ENCODE measurements around the gene POLR2H.
"Not testable (repeated sequence)": the region's sequence is repeated elsewhere in the genome, so short reads cannot be mapped to it uniquely, and the experiment has no call there.

POLR2H gene

DNA sequence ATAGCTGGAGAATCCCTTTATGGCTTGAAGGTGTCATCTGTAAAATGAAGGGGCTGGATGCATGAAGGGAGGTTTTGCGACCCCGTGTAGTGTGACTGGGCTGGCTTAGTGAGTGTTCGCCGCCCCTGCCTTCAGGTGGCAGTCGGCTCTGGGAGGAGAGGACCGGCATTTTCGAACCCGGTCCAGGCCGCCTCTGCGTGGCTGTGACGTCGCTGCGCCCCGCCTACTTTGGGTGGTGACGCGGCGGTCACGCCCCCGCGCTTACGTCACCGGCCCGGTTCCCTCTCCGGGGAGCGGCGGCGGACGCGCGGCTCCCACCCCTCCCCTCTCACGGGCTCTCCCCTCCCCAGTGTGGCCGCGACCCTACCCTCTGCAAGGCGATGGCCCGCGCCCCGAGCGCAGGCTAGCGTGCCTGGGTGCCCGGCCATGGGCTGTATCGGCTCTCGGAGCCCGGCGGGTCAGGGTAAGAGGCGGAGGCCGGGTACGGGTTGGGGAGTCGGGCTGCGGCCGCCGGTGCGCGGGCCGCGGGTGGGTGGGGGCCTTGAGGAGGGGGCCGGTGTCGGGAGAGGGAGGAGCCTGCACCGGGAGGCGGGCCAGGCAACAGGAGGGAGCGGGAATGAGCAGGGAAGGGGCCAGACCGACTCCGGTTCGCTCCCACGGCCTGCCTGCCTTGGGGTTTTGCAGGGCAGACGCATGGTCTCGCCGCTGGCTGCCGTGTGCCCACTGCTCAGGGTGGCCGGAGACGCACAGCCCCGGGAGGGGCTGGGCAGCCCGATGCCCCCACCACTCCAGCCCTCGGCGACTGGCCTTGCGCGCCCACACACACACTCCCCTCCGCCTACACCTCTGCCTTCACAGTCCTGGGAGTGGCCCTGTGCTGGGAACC is 25.6 kb upstream of the POLR2H start:
- in situ Hi-C loops (cut with MboI; ENCODE audit: low sequenced_read_pairs): no loop called here

DNA sequence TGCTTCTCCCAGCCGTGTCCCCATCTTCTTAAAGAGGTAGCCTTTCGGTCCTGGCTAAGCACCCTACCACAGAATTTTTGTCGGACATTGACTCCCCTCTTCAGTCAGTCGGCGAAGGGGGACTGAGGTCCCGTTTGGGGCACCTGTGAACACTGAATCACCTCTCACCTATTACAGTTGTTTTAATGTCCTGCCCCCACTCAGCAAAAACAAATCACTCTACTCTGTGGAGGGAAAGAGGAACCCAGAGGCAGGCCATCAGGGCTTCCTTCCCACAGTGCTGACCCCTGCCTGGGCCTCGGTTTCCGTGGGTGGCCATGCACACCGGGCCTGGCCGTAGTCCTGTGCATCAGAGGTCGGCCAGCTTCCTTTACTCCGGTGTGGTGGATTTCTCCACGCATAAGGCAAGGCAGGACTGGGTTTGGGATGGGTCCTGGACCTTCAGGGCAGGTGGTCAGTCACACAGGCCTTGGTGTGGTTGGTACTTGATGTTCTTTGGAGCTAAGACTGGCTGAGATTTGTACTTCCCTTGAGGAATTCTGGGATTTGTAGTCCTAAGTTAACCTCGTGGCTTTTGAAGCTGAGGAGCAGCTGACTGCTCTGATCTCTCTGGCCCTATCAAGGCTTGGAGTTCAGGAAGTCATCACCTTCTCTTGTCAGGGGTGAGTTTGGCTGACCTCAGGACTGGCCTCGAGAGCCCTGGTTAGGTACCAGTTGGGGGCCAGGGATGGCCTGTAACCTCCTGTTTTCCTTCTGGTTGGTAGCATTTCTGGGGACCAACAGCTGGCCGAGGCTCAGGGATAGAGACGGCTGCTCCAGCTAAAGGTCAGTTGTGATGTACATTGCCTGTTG is 24.7 kb upstream of the POLR2H start:
- in situ Hi-C loops (cut with MboI; ENCODE audit: low sequenced_read_pairs): no loop called here

DNA sequence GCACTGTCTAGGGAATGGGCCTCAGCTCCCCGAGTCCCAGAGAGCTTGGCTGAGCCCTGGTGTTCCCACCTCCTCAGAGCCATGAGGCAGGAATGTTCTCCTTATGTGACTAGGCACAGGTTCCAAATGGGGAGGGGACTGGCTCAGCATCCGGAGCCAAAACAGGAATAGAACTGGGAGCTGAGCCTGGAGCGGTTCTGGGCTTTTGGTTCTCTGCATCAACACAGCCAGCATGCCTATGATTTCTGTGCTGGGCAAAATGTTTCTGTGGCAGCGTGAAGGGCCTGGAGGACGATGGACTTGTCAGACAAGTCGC is 24.2 kb upstream of the POLR2H start, which contains the start of gene FAM131A:
Gene FAM131A, plus strand, starts transcription at position 202 of the 316 bp plus-strand sequence. Its CDS starts 31 bp downstream, at position 233.
- in situ Hi-C loops (cut with MboI; ENCODE audit: low sequenced_read_pairs): no loop called here

DNA sequence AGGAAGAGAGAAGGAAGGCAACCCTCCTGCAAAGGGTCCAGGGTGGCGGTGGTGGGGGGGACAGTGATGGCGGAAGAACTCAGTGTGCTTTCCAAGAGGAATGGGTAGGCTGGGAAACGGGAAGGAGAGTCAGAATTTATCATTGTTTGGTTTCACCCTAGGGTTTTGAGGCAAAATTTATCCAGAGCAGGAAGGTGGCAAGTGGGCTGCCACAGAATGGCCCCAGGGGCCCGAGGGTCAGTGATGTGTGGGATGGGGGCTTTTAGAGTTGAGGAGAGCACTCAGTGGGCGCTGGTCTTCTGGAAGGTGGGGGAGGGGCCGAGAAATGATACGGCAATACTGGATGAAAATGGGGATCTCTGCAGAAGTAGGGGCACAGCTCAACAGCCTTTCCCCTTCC is 23.5 kb upstream of the POLR2H start:
- in situ Hi-C loops (cut with MboI; ENCODE audit: low sequenced_read_pairs): no loop called here

DNA sequence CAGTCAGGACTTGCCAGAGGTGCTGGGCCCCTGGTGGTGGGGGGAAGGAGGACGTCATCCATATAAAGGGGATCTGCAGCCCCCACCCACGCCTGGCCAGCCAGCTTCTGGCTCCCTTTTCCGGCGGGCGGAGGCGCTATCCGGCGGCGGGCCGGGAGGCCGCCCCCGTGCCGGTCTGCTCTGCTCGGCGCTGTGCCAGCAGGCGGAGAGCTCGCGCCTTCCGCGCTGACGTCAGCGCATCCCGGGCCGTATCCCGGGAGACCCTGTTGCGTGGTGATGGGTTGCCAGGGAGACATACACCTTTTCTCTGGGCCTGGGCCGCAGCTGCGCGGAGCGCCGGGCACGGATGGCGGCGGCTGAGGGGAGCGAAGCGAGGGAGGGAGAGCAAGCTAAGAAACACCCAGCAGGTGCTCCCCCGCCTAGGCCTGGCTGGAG is 23.0 kb upstream of the POLR2H start:
- in situ Hi-C loops (cut with MboI; ENCODE audit: low sequenced_read_pairs): no loop called here

DNA sequence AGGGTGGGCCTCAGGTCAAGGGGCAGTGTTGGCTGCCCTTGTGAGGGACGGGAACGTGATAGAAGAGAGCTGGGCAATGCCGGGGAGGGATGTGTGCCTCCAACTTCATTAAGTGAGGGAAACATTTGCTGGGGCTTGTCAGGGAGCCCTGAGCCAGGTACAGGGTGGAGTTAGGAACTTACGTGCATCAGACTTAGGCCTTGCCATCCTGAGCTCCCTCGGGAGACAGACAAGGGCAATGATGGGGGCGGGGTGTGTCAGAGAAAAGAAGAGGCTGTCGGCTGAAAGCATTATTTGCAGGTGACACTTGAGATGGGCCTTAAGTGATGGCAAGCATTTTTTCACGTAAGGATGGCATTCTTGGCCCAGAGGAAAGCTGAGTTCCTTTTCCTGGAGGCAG is 22.5 kb upstream of the POLR2H start:
- in situ Hi-C loops (cut with MboI; ENCODE audit: low sequenced_read_pairs): no loop called here

DNA sequence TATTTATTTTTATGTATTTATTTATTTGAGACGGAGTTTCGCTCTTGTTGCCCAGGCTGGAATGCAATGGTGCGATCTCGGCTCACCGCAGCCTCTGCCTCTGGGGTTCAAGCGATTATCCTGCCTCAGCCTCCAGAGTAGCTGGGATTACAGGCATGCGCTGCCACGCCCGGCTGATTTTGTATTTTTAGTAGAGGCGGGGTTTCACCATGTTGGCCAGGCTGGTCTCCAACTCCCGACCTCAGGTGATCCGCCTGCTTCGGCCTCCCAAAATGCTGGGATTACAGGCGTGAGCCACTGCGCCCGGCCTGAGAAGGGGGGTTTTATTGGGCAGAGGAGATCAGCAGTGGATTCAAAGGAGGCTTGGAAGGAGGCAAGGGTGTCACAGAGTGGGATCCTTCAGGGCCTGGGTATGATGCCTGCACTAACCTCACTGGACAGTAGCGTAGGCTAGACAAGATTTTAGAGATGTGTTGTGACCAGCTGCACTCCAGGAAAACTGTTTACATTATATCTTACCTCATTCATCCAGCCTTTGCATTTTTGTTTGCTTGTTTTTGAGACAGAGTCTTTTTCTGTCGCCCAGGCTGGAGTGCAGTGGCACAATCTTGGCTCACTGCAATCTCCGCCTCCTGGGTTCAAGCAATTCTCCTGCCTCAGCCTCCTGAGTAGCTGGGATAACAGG is 21.9 kb upstream of the POLR2H start:
- in situ Hi-C loops (cut with MboI; ENCODE audit: low sequenced_read_pairs): not testable (repeated sequence)

DNA sequence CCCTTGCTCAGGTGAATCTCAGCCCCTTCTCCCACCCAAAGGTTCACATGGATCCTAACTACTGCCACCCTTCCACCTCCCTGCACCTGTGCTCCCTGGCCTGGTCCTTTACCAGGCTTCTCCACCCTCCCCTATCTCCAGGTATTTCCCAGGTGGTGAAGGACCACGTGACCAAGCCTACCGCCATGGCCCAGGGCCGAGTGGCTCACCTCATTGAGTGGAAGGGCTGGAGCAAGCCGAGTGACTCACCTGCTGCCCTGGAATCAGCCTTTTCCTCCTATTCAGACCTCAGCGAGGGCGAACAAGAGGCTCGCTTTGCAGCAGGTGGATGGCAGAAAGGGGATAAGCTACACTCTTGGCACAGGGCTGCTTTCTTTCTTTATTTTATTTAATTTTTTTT is 19.6 kb upstream of the POLR2H start:
- in situ Hi-C loops (cut with MboI; ENCODE audit: low sequenced_read_pairs): no loop called here

DNA sequence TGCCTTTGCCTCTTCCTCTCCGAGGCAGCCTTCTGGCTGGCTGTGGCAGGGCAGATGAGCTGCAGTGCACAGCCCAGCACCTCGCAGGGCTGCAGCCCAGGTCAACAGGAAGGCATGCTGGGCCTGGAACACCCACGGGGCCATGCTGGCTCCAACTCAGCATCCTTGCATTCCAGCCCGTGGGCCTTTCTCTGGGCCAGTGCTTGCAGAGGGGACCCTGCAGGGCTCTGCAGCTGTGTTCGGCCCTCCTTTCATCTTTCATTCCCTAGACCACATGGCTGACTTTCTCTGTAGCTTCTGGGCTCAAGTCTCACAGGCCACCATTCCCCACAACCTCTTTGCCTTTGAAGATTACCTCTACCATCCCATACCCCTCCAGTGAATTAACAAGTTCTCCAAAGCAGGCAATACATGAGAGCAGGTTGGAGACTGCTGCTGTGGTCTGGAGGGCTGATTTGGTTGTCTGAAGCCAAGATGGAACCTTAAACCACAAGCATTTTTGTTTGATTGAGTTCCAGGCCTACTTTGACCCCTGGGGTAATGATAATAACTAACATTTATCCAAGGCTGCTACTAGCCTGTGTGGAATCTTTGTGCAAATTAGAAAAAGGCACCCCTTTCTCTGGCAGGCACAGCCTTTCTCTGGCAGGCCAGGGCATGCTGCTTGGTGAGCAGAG is 18.2 kb upstream of the POLR2H start:
- in situ Hi-C loops (cut with MboI; ENCODE audit: low sequenced_read_pairs): no loop called here

DNA sequence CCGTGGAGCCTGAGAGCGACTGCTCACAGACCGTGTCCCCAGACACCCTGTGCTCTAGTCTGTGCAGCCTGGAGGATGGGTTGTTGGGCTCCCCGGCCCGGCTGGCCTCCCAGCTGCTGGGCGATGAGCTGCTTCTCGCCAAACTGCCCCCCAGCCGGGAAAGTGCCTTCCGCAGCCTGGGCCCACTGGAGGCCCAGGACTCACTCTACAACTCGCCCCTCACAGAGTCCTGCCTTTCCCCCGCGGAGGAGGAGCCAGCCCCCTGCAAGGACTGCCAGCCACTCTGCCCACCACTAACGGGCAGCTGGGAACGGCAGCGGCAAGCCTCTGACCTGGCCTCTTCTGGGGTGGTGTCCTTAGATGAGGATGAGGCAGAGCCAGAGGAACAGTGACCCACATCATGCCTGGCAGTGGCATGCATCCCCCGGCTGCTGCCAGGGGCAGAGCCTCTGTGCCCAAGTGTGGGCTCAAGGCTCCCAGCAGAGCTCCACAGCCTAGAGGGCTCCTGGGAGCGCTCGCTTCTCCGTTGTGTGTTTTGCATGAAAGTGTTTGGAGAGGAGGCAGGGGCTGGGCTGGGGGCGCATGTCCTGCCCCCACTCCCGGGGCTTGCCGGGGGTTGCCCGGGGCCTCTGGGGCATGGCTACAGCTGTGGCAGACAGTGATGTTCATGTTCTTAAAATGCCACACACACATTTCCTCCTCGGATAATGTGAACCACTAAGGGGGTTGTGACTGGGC is 16.8 kb upstream of the POLR2H start:
- in situ Hi-C loops (cut with MboI; ENCODE audit: low sequenced_read_pairs): no loop called here

DNA sequence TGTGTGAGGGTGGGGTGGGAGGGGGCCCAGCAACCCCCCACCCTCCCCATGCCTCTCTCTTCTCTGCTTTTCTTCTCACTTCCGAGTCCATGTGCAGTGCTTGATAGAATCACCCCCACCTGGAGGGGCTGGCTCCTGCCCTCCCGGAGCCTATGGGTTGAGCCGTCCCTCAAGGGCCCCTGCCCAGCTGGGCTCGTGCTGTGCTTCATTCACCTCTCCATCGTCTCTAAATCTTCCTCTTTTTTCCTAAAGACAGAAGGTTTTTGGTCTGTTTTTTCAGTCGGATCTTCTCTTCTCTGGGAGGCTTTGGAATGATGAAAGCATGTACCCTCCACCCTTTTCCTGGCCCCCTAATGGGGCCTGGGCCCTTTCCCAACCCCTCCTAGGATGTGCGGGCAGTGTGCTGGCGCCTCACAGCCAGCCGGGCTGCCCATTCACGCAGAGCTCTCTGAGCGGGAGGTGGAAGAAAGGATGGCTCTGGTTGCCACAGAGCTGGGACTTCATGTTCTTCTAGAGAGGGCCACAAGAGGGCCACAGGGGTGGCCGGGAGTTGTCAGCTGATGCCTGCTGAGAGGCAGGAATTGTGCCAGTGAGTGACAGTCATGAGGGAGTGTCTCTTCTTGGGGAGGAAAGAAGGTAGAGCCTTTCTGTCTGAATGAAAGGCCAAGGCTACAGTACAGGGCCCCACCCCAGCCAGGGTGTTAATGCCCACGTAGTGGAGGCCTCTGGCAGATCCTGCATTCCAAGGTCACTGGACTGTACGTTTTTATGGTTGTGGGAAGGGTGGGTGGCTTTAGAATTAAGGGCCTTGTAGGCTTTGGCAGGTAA is 16.0 kb upstream of the POLR2H start:
- in situ Hi-C loops (cut with MboI; ENCODE audit: low sequenced_read_pairs): no loop called here

DNA sequence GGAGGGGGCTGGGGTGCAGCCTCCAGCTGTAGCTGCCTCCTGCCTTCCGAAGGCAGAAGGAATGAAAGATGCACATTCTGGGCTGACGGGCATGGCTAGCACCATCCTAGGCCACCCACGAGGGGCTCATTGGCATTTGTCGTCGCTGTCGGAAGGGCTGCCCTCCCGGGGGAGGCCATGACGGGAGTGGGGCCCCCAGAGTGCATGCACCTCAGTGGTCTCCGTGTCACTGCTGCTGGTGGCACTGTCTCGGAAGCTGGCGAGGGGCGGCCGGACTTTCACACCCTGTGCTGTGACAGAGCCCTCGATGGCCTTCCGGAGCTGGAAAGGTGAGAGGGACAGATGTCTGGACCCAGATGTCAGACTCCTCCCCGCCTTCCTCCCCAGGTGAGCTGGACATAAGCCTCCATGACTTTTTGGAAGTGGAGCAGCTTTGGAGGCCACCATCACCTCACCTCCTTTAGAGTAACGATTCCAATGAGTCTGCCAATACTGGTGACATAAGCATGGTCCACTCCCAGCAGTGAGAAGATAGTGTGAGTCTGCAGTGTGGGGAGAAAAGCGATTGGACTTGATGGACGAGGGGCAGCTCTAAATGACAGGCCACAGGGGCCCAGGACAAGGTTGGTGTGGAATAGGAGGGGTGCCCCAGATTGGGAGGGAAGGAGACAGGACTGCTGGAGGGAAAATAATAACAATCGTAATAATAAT is 14.9 kb upstream of the POLR2H start:
- in situ Hi-C loops (cut with MboI; ENCODE audit: low sequenced_read_pairs): no loop called here

DNA sequence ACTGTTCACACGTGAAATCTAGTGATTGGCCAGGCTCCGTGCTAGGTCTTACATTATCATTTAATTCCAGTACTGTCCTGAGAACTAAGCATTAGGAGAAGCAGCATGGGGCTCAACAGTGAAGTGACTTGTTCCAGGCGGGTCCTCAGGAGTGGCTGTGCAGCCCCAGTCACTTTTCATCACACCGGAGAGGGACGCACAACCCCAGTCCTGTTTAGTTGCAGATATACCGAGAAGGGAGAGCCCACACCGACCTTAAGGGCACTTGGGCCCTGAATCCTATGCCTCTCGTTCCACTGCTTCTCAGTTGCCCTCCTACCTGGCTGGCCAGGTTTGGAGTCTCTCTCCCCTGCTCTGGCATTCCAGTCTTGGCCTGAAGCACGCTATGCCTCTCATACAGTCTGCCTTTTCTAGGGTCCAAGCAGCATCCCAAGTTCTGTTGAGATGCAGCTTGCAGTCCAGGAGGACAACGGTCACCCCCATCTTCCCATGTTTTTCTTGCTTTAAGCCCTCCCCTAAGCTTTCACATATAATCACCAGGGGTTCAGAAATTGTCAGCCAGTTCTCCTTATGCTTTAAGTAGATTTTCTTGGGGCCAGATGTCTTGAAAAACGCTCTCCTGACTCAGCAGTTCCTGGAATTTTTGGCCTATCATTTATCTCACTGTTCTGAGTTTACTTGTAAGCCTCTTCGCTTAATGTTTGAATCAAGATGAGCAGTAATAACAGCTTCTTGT is 14.0 kb upstream of the POLR2H start:
- in situ Hi-C loops (cut with MboI; ENCODE audit: low sequenced_read_pairs): no loop called here

DNA sequence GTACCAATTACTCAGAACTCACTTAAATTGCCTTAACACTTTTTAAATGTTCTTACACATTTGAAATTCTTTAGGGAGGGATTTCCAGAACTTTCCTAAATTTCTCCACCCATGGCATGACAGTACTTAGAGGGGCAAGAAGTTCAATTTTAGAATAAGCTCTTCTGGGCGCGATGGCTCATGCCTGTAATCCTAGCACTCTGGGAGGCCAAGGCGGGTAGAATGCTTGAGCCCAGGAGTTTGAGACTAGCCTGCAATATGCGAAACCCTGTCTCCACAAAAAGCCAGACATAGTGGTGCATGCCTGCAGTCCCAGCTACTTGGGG is 13.5 kb upstream of the POLR2H start:
- in situ Hi-C loops (cut with MboI; ENCODE audit: low sequenced_read_pairs): no loop called here

DNA sequence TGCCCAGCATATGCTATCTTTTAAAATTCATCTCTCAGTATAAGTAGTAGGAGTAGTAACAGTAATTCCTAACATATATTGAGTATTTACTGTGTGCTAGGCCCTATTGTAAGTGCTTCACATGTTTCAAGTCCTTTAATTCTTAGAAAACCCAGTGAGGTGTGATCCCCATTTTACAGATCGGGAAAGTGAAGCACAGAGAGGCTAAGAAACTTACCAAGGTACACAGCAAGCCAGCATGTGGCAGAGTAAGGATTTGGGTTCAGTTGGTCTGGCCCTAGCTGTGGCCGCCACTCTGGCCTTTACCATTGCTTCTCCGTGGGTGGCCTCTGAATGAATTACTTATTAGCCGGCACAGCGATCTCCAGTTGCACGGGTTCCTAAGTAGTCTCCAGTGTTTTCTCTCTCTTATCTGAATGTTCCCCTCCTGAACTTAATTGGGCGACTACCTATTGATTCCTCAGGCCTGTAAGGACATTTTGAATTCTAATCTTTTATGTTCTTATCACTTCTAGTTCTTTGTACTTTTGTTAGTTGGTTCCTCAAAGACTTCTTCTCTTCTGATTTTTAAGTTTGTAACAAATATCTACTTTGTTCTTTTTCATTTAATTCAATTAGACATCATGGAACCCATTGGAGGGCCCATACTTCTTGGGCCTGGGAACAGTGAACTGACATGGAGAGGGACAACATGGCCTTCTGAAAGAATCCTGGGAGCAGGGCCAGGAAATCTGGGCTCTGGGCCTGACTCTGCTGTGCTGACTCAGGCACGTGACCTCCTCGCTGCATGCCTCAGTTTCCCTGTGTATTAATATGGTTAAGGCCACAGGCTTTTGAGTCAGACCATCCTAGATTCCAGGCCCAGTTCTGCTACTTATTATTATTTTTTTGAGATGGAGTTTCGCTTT is 11.7 kb upstream of the POLR2H start:
- in situ Hi-C loops (cut with MboI; ENCODE audit: low sequenced_read_pairs): no loop called here

DNA sequence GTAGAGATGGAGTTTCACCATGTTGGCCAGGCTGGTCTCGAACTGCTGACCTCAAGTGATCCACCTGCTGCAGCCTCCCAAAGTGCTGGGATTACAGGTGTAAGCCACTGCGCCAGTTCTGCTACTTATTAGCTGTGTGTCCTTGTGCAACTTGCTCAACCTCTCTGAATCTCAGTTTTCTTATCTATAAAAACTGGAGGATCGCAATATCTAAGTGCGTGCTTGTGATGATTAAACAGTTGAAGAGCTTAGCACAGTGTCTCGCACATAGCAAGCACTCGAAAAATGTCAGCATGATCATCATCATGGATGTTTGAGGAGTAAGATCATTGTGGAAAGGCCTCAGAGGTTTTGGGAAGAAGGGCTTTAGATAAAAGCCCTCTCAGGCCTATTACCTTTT is 10.9 kb upstream of the POLR2H start:
- in situ Hi-C loops (cut with MboI; ENCODE audit: low sequenced_read_pairs): no loop called here

DNA sequence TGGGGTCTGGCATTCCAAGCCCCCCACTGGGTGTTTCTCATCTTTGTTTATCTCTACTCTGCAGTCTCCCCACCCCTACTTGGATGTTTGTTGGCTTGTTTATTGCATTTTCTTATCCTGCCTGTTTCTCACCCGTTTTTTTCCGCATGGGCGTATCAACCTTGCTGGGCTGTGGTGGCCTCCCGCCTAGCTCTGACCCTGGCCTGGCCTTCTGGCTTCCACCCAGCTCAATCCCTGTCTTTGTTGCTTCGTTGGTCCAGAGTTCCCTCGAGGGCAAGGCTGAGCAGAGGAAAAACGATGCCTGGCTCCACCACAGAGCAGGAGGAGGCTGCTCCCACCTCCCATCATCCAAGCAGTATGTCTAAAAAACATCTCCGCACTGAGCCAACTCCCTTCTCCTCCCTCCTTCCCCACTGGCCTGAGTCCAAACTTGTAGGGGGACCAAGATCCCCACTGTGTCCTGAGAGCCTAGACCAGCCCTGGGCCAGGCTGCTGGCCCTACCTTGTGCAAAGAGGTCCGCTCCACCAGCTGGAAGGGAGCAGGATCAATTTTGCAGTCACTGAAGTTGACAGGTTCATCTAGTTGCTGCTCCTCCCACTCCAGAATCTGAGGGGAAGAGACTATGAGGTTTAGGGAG is 9.9 kb upstream of the POLR2H start:
- in situ Hi-C loops (cut with MboI; ENCODE audit: low sequenced_read_pairs): no loop called here

Data from HL-60/S4 treated with phorbol 12-myristate 13-acetate at 8.2 ng/mL for 4 days and 3 days (cell line).